Upper lobe of left lung (tissue), 4 donors: ENCODE measurements around the gene NELFE.
"Not testable (repeated sequence)": the region's sequence is repeated elsewhere in the genome, so short reads cannot be mapped to it uniquely, and the experiment has no call there.

Experiments
- CTCF ChIP-seq, 6 experiments: fragments of 450-650 bp in 4 of 6; fragments of 200-600 bp in 2 of 6; sonication (generic) in 2 of 6; IDR thresholded peaks; one replicate each; pipeline ENCODE4 v1.5.1; 2016 to 2019; ENCODE audit warnings: antibody characterized with exemption in 6 of 6
- EP300 ChIP-seq, 4 donors: sonication (generic); formaldehyde crosslinking; IDR thresholded peaks; one replicate each; pipeline ENCODE4 v1.5.1; 2017; ENCODE audit warnings: antibody characterized with exemption in 4 of 4, control low read depth in 2 of 4
- POLR2A ChIP-seq, 4 donors: fragments of 450-650 bp; IDR thresholded peaks; one replicate each; pipeline ENCODE4 v1.5.1; 2016 to 2017; ENCODE audit warnings: antibody characterized with exemption in 4 of 4, mild to moderate bottlenecking in 2 of 4

GRCh38 chr6:32003301-32003700, 44.5 kb upstream of the NELFE start:
- not testable (repeated sequence) for TF ChIP-seq POLR2A, CTCF, EP300 (IDR thresholded peaks at IDR 0.05)
